SK-N-SH (cell line): ENCODE results near the gene MLST8.

ENCODE experiments used
- CTCF ChIP-seq: fragments of 200-600 bp; sonication (generic); IDR thresholded peaks from 2 replicates; pipeline ENCODE4 v1.6.1; 2017; ENCODE audit warnings: antibody characterized with exemption, mild to moderate bottlenecking, moderate library complexity
- EP300 ChIP-seq, 2 experiments: IDR thresholded peaks; 2 replicates each; pipeline versions ENCODE4 v1.4.0 to v1.6.1; 2012; ENCODE audit warnings: borderline replicate concordance in 1 of 2, low read depth in 1 of 2, low read length in 1 of 2
- FOXM1 ChIP-seq: IDR thresholded peaks from 2 replicates; pipeline ENCODE4 v1.4.0; 2012; ENCODE audit warnings: low read depth, mild to moderate bottlenecking
- GABPA ChIP-seq: IDR thresholded peaks from 2 replicates; pipeline ENCODE4 v1.4.0; 2012; ENCODE audit warnings: low read depth, mild to moderate bottlenecking
- MAX ChIP-seq: IDR thresholded peaks from 2 replicates; pipeline ENCODE4 v1.4.0; 2012; ENCODE audit warnings: low read depth
- RAD21 ChIP-seq: IDR thresholded peaks from 2 replicates; pipeline ENCODE4 v1.6.1; 2012; ENCODE audit warnings: mild to moderate bottlenecking, low read length
- RCOR1 ChIP-seq: fragments of 150-350 bp; IDR thresholded peaks from 2 replicates; pipeline ENCODE4 v1.6.1; 2017; ENCODE audit warnings: antibody characterized with exemption, low read length
- RFX5 ChIP-seq: IDR thresholded peaks from 2 replicates; pipeline ENCODE4 v1.6.1; 2012; ENCODE audit warnings: mild to moderate bottlenecking, improper control_type of control experiment, low read length
- TCF12 ChIP-seq: IDR thresholded peaks from 2 replicates; pipeline ENCODE4 v1.4.0; 2012

- TF ChIP-seq MAX = no peak
- TF ChIP-seq RFX5 = no peak
- TF ChIP-seq RCOR1 = no peak
- no peak for TF ChIP-seq TCF12
- TF ChIP-seq RAD21 = no peak
- no peak for TF ChIP-seq CTCF
- TF ChIP-seq FOXM1 = no peak
- TF ChIP-seq GABPA = no peak
- TF ChIP-seq EP300 (IDR thresholded peaks at IDR 0.05; ENCODE audit: borderline replicate concordance in 1 of 2, low read depth in 1 of 2, low read length in 1 of 2) = no peak
Observed at GRCh38 chr16:2210009-2210332, 4.7 kb downstream of the MLST8 start.
